Astrocyte (in vitro differentiated cells and primary cell): ENCODE measurements around the gene MYH3. TPM values are rescaled to one million over a fixed set of nuclear protein-coding genes. Genes with fewer than 3 reads are reported as not detected.

Experiments used
- DNase-seq: peaks from one replicate; pipeline ENCODE4 v3.0.0-alpha.2; 2010; ENCODE audit warnings: low read depth
- FAIRE-seq: peaks from 2 replicates; lab custom pipeline; 2011; peaks lifted over from hg19 to GRCh38; lab: Jason Lieb, UNC
- H2AFZ ChIP-seq: 2 replicates; pipeline ENCODE4 v1.6.0; 2012; ENCODE audit warnings: low read depth, low read length, inconsistent platforms
- H3K27ac ChIP-seq: 2 replicates; pipeline ENCODE4 v1.5.1; 2011; ENCODE audit warnings: low read depth, low read length, inconsistent platforms
- H3K27me3 ChIP-seq: 2 replicates; pipeline ENCODE4 v1.6.0; 2011; ENCODE audit warnings: low read length, inconsistent platforms; ENCODE audit not compliant: insufficient read depth
- H3K36me3 ChIP-seq: 2 replicates; pipeline ENCODE4 v1.5.1; 2011; ENCODE audit warnings: low read length, inconsistent platforms; ENCODE audit not compliant: insufficient read depth
- H3K4me1 ChIP-seq: 2 replicates; pipeline ENCODE4 v1.5.1; 2011; ENCODE audit warnings: low read length, inconsistent platforms; ENCODE audit not compliant: insufficient read depth
- H3K4me2 ChIP-seq: 2 replicates; pipeline ENCODE4 v1.6.0; 2012; ENCODE audit warnings: low read length, inconsistent platforms
- H3K4me3 ChIP-seq: 2 replicates; pipeline ENCODE4 v1.5.1; 2011; ENCODE audit warnings: low read depth, mild to moderate bottlenecking, low read length, inconsistent platforms; ENCODE audit not compliant: insufficient read depth
- H3K79me2 ChIP-seq: 2 replicates; pipeline ENCODE4 v1.6.0; 2012; ENCODE audit warnings: mild to moderate bottlenecking, low read length, inconsistent platforms; ENCODE audit not compliant: insufficient read depth
- H3K9ac ChIP-seq: 2 replicates; pipeline ENCODE4 v1.6.0; 2012; ENCODE audit warnings: mild to moderate bottlenecking, low read length, inconsistent platforms
- H3K9me3 ChIP-seq: 2 replicates; pipeline ENCODE4 v1.5.1; 2012; ENCODE audit warnings: low read depth, mild to moderate bottlenecking, low read length, inconsistent platforms; ENCODE audit not compliant: insufficient read depth
- H4K20me1 ChIP-seq: 2 replicates; pipeline ENCODE4 v1.6.0; 2012; ENCODE audit warnings: low read length, inconsistent platforms; ENCODE audit not compliant: insufficient read depth
- H3K27ac Mint-ChIP-seq: one replicate; pipeline ENCODE4 v1.8.0; 2021; ENCODE audit warnings: mild to moderate bottlenecking, mixed read lengths; ENCODE audit not compliant: unreplicated experiment
- H3K27me3 Mint-ChIP-seq: one replicate; pipeline ENCODE4 v1.8.0; 2021; ENCODE audit warnings: low read depth, mixed read lengths; ENCODE audit not compliant: unreplicated experiment
- H3K36me3 Mint-ChIP-seq: one replicate; pipeline ENCODE4 v1.8.0; 2021; ENCODE audit warnings: low read depth, mixed read lengths; ENCODE audit not compliant: unreplicated experiment
- H3K4me1 Mint-ChIP-seq: one replicate; pipeline ENCODE4 v1.8.0; 2021; ENCODE audit warnings: low read depth, mixed read lengths; ENCODE audit not compliant: unreplicated experiment
- H3K4me3 Mint-ChIP-seq: one replicate; pipeline ENCODE4 v1.8.0; 2021; ENCODE audit warnings: mild to moderate bottlenecking, moderate library complexity, mixed read lengths; ENCODE audit not compliant: unreplicated experiment
- H3K9me3 Mint-ChIP-seq: one replicate; pipeline ENCODE4 v1.8.0; 2021; ENCODE audit warnings: mild to moderate bottlenecking, mixed read lengths; ENCODE audit not compliant: unreplicated experiment
- CTCF ChIP-seq: IDR thresholded peaks from 2 replicates; pipeline ENCODE4 v1.5.1; 2011; ENCODE audit warnings: low read depth, mild to moderate bottlenecking, inconsistent platforms, low read length, moderate library complexity; ENCODE audit not compliant: insufficient read depth
- EZH2 ChIP-seq: IDR thresholded peaks from 2 replicates; pipeline ENCODE4 v1.6.1; 2012; ENCODE audit warnings: mild to moderate bottlenecking, low read length, inconsistent platforms; ENCODE audit not compliant: insufficient read depth
- total RNA-seq: library from RNA; stranded (reverse); gene quantifications from 2 replicates; pipeline ENCODE4 v1.2.1, GENCODE V29; 2021

MYH3 gene
- total RNA-seq, 1 donor from 2014 or later = 1.9 TPM

GRCh38 chr17:10699856-10700255 lies 42.7 kb upstream of the MYH3 start:
- DNase-seq (no peak), FAIRE-seq (no peak)
- no peak overlapping the region for H3K27ac ChIP-seq
- no peak overlapping the region for H3K9ac ChIP-seq
- Mint-ChIP-seq H3K27me3 (no peaks in the 10 kb centered on the region), H3K4me1 (peaks cover 22% of the 10 kb centered on the region), H3K9me3 (no peaks in the 10 kb centered on the region), H3K4me3 (no peak overlapping the region), H3K27ac (no peak overlapping the region), H3K36me3 (no peaks in the 10 kb centered on the region)
- no peaks in the 10 kb centered on the region for H3K27me3 ChIP-seq
- H4K20me1 ChIP-seq = no peaks in the 10 kb centered on the region
- TF ChIP-seq EZH2 (no peak), CTCF (no peak)
- H2AFZ ChIP-seq = no peak overlapping the region
- peaks cover 44% of the 10 kb centered on the region for H3K79me2 ChIP-seq
- H3K9me3 ChIP-seq = no peaks in the 10 kb centered on the region
- no peak overlapping the region for H3K4me3 ChIP-seq
- peaks cover 11% of the 10 kb centered on the region for H3K4me1 ChIP-seq
- H3K36me3 ChIP-seq = peaks cover 4% of the 10 kb centered on the region
- H3K4me2 ChIP-seq = no peak overlapping the region

- Mint-ChIP-seq H3K36me3 (peaks cover 3% of the 10 kb centered on the region), H3K4me3 (peak overlapping the region; percentile 95), H3K27ac (peak overlapping the region; percentile 96), H3K4me1 (peaks cover 26% of the 10 kb centered on the region), H3K27me3 (no peaks in the 10 kb centered on the region), H3K9me3 (no peaks in the 10 kb centered on the region)
- Histone ChIP-seq H3K36me3 (peaks cover 19% of the 10 kb centered on the region), H3K27me3 (no peaks in the 10 kb centered on the region), H3K9ac (peak overlapping the region; percentile 90), H3K9me3 (no peaks in the 10 kb centered on the region), H3K4me3 (peak overlapping the region; percentile 92), H3K79me2 (peaks cover 59% of the 10 kb centered on the region), H3K27ac (peak overlapping the region; percentile 73), H4K20me1 (peaks cover 4% of the 10 kb centered on the region), H2AFZ (peak overlapping the region; percentile 94), H3K4me2 (peak overlapping the region; percentile 87), H3K4me1 (peaks cover 11% of the 10 kb centered on the region)
- TF ChIP-seq CTCF = no peak
- TF ChIP-seq EZH2 = no peak
- DNase-seq (peak; percentile 2), FAIRE-seq (no peak)
These were observed 41.1 kb upstream of the MYH3 start for GRCh38 chr17:10698096-10698818.
